ENCODE data around the gene SLC35G6.
"Not testable (repeated sequence)": the region's sequence is repeated elsewhere in the genome, so short reads cannot be mapped to it uniquely, and the experiment has no call there.

SLC35G6 gene

GRCh38 chr17:7460850-7461660 lies 20.2 kb upstream of the SLC35G6 start:
- no peak for DNase-seq (ENCODE audit: low read depth in 2 of 3, low spot score in 1 of 3)

DNA sequence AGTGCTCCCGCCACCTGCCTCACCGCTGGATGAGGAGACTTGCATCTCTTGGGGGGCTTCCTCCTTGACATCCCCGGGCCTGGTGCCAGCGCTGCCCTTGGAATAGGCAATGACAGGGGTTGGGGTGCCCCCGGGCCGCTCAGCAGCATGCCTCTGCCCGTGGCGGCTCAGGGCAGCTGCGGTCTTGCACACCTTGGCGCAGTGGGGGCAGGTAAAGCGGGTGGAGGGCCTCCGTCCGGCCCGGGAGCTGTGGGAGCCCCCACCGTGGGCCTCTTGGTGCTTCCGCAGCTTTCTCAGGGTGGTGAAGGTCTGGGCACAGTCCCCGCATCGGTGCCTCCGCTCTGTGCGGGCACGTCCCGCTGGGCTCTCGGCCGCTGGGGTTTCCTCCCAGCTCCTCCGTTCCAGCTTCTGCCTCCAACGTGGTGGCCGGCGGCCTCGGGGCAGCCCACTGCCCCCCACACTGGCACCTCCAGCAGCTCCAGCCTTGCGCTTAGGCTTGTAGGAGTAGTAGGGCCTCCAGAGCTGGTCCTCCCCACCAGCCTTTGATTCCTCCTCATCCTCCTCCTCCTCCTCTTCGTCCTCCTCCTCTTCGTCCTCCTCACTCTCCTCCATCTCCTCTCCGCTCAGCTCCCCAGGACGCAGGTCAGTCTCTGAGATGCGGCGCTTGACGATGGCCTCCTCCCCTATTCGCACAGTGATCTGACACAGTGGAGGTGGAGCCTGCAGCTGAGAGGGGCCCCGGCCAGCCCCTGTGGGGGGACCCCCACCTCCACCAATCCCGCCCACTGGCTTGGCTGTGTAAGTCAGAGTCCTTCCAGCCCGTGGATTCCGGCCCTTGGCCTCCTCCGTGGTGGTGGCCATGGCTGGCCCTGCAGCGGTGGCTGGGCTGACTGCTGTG lies 18.5 kb upstream of the SLC35G6 start:
- DNase-seq (ENCODE audit: low read depth in 2 of 3, low spot score in 1 of 3) = no peak

DNA sequence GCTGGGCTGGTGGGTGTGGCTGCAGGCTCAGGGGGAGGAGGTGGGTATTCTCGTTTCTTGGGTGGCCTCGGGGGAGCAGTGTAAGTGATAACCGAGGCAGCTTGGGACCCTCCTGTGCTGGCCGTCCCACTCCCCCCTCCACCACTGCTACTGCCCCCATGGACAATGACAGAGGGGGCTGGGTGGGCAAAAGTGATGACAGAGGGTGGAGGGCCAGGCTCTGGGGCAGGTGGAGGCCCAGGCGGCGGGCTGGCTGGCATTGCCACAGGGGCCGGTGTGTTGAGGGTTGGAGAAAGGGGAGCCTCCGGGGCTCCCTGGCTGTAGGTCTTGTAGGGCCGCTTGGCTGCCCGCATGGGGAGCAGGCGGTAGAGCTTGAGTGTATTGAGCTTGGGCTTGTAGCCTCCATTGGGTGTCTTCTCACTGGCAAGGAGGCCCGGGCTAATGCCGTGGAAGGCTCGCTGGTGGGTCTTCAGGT lies 17.8 kb upstream of the SLC35G6 start:
- DNase-seq (ENCODE audit: low read depth in 2 of 3, low spot score in 1 of 3) = no peak

DNA sequence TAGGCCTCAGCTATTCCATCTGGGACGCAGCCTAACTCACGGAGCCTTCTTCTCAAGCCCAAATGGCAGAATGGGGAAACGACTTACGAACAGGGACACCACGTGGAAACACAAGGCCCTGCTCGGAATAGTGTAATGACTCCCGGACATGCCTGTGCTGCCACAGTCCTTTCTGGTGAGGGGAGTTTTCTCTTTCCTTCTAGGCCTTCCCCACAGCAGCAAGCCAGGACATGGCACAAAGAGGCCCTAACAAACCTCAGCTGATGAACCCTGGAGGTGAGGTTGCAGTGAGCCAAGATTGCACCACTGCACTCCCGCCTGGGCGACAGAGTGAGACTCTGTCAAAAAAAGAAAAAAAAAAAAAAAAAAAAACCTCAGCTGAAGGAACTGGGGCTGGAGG lies 17.2 kb upstream of the SLC35G6 start:
- no peak for DNase-seq (ENCODE audit: low read depth in 2 of 3, low spot score in 1 of 3)

GRCh38 chr17:7465597-7466275 lies 15.5 kb upstream of the SLC35G6 start:
- DNase-seq (ENCODE audit: low read depth in 2 of 3, low spot score in 1 of 3) = no peak

GRCh38 chr17:7466318-7466638 lies 15.0 kb upstream of the SLC35G6 start:
- DNase-seq (ENCODE audit: low read depth in 2 of 3, low spot score in 1 of 3) = no peak

DNA sequence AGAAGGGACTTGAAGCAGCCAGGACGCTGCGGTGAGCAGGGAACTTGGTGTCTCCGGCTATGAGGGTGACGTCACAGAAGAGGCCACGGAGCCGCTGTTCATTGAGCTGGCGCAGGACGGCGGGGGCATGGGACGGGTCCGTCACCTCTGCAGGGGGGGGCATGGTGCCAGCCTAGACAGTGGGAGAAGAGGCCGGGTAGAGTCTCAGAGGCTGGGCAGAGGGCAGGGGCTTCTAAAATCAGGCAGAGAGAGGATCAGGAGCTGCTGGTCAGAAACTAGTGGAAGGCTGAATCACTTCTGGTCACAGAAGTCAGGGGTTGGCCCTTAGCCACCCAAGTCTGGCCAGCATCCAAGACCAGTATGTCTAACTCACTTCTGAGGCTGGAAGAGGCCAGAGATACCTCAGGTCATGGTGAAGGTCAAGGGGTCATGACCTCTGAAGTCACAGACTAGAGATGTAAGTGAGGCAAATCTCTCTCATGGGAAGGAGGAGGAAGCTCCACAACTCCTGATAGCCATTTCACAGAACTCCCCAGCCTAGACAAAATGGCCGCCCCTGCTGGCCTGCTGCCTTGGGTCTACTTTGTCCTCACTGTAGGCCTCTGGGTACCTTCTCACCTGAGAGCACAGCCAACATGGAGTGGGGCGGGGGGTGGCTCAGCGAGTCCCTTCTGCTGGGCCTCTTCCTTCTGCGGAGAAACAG lies 14.5 kb upstream of the SLC35G6 start:
- no peak for DNase-seq (ENCODE audit: low read depth in 2 of 3, low spot score in 1 of 3)

GRCh38 chr17:7467498-7467897 lies 13.7 kb upstream of the SLC35G6 start:
- no peak for DNase-seq (ENCODE audit: low read depth in 2 of 3, low spot score in 1 of 3)

DNA sequence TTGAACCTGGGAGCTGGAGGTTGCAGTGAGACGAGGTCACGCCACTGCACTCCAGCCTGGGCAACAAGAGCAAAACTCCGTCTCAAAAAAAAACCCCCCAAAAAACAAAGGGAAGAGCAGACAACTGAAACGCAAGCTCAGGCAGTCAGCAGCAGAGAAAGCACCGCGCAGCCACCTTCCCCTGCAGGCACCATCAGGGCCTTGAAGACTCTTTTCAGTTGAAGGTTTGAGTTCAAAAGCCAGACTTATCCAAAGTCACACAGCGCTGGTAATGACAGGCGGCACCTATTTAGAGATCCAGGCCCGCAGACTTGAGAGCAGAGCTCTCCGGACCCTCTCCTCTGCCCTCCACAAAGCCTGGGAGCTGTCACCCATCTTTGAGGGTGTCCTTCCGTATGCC lies 13.0 kb upstream of the SLC35G6 start:
- DNase-seq (ENCODE audit: low read depth in 2 of 3, low spot score in 1 of 3) = no peak

DNA sequence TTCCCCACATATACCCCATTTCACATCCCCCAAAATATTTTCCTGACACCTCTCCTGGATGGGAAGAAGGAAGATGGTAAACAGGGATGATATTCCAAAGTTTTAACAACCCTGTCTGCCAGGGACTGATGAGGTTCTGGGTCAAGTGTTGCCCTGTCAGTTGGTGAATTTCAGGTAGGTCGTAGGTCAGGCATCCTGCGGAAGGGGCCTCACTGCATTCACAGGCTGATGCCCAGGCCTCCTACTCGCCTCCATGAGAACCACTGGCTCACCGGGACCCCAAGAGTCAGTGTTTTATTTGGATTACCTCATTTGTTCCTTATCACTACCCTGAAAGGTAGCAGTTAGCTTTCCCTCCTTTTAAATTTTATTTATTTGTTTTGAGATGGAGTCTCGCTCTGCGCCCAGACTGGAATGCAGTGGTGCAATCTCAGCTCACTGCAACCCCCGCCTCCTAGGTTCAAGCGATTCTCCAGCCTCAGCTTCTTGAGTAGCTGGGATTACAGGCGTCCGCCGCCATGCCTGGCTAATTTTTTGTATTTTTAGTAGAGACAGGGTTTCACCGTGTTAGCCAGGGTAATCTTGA lies 12.3 kb upstream of the SLC35G6 start:
- no peak for DNase-seq (ENCODE audit: low read depth in 2 of 3, low spot score in 1 of 3)

- not testable (repeated sequence) for DNase-seq (ENCODE audit: low read depth in 2 of 3, low spot score in 1 of 3)
Observed at GRCh38 chr17:7469843-7470242, 11.4 kb upstream of the SLC35G6 start.

DNA sequence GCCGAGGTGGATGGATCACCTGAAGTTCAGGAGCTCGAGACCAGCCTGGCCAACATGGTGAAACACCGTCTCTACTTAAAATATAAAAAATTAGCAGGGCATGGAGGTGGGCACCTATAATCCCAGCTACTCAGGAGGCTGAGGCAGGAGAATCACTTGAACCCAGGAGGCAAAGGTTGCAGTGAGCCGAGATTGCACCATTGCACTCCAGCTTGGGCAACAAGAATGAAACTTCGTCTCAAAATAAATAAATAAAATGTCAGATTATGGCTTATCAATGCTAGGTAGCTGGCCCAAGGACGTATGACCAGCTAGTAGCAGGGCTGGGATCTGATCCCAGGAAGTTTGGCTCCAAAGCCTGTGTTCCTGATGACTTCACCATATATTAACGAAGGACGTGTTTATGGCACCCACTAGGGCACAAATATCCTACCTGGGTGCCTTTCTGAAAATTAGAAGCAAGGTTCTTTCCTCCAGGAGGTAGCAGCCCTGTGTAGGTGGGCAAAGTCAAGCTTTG lies 10.7 kb upstream of the SLC35G6 start:
- DNase-seq (ENCODE audit: low read depth in 2 of 3, low spot score in 1 of 3) = not testable (repeated sequence)

- no peak for DNase-seq (ENCODE audit: low read depth in 2 of 3, low spot score in 1 of 3)
Observed at GRCh38 chr17:7471729-7472128, 9.5 kb upstream of the SLC35G6 start.

- DNase-seq (ENCODE audit: low read depth in 2 of 3, low spot score in 1 of 3) = not testable (repeated sequence)
Observed at GRCh38 chr17:7474767-7475166, 6.5 kb upstream of the SLC35G6 start.

- no peak for DNase-seq (ENCODE audit: low read depth in 2 of 3, low spot score in 1 of 3)
Observed at GRCh38 chr17:7475764-7476422, 5.4 kb upstream of the SLC35G6 start.

DNA sequence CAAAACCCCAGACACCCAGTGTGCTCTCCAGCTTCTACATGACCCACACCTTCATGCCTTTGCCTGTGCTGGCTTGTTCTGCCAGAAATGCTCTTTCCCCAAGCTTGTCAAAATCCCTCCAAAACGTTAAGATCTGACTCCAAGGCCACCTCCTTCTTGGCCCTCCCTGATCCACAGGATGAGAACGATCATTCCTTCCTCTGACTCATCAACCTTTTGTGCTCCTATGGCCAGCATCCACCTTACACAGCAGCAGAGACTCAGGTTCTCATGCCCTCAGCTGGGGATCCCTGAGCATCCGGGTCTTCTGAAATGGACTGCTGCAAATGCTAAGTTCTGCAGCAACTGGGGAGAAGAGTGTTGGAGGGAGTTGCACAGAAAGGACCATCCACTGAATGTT lies 4.8 kb upstream of the SLC35G6 start:
- DNase-seq (ENCODE audit: low read depth in 2 of 3, low spot score in 1 of 3) = no peak

GRCh38 chr17:7476951-7477350 lies 4.3 kb upstream of the SLC35G6 start:
- DNase-seq (ENCODE audit: low read depth in 2 of 3, low spot score in 1 of 3) = no peak

DNA sequence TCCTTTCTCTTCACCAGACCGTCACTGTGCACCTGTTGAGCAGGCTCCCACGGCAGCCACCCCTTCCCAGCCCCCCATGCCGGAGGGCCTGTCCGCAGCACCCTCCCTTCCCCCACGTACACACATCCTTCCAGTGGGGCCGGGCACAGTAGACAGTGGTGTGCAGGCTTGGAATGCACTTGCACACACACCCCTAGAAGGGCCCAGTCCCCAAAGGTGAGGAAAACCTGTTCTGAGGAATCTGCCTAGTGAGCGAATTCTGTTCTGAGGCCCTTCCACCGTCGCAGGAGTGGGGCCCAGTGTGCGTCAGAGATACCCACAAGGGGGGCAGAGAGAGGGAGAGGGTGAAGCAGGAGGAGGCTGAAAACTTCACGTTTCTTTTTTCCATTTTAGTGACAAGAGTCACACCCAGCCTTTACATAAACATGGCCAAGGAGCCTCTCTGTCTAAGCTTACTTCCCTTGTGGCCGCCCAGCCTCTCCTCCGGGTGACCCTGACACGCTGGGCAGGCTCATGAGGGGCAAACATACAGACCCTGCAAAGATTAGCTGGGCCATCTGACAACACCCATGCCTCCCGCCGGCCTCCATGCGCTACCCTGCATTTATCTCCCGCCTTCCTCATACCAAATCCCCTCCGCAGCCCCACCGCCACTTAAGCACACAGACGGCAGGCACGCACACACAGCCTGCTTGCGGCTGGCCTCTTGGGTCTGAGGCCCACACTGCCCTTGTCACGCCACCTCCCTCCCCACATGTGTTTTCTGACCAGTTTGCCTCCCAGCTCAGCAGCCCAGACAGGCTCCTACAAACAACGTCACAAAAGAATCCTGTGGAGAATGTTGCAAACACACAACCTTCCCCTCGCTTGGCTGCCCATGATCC lies 3.6 kb upstream of the SLC35G6 start:
- no peak for DNase-seq (ENCODE audit: low read depth in 2 of 3, low spot score in 1 of 3)
